DMS 273 (cell line): ENCODE data around the gene LCE6A.

ENCODE experiments used
- DNase-seq: peaks from one replicate; lab custom pipeline; 2025; ENCODE audit not compliant: unreplicated experiment; lab: John Stamatoyannopoulos, UW

Gene LCE6A

GRCh38 chr1:152842556-152842955 is at the start of gene LCE6A:
Gene LCE6A, plus strand, starts transcription at chr1:152842856. Its CDS starts 665 bp downstream, at chr1:152843521.
- no peak for DNase-seq

- no peak for DNase-seq
Measured at GRCh38 chr1:152795686-152796085, 47.0 kb upstream of the LCE6A start.

GRCh38 chr1:152796421-152796820 is 46.2 kb upstream of the LCE6A start, which contains the start of gene LCE1D:
Gene LCE1D, plus strand, starts transcription at chr1:152796721. Its CDS starts 1,074 bp downstream, at chr1:152797795.
- DNase-seq, result no peak

GRCh38 chr1:152801333-152801732 is 41.3 kb upstream of the LCE6A start:
- DNase-seq, result no peak

GRCh38 chr1:152806576-152806975 is 36.1 kb upstream of the LCE6A start, which contains the start of gene LCE1C:
Gene LCE1C, minus strand, starts transcription at chr1:152806651. Its CDS starts 1,173 bp downstream, at chr1:152805478.
- DNase-seq, result no peak

- DNase-seq, result no peak
Measured at GRCh38 chr1:152811050-152811449, 31.6 kb upstream of the LCE6A start.

- no peak for DNase-seq
Measured at GRCh38 chr1:152811671-152812070, 31.0 kb upstream of the LCE6A start, which contains the start of gene LCE1B. Gene LCE1B, plus strand, starts transcription at chr1:152811971. Its CDS starts 476 bp downstream, at chr1:152812447.

GRCh38 chr1:152817309-152817708 is 25.3 kb upstream of the LCE6A start:
- DNase-seq, result no peak

- DNase-seq, result no peak
Measured at GRCh38 chr1:152823294-152823693, 19.4 kb upstream of the LCE6A start.

GRCh38 chr1:152824964-152825363 is 17.7 kb upstream of the LCE6A start:
- DNase-seq, result no peak

GRCh38 chr1:152827173-152827572 is 15.5 kb upstream of the LCE6A start, which contains the start of gene LCE1A:
Gene LCE1A, plus strand, starts transcription at chr1:152827473. Its CDS starts 0 bp downstream, at chr1:152827473.
- DNase-seq, result no peak

- DNase-seq, result no peak
Measured at GRCh38 chr1:152836870-152837269, 5.8 kb upstream of the LCE6A start.

- DNase-seq, result no peak
Measured at GRCh38 chr1:152855661-152856060, 13.0 kb downstream of the LCE6A start.

GRCh38 chr1:152858062-152858461 is 15.4 kb downstream of the LCE6A start:
- DNase-seq, result no peak

GRCh38 chr1:152859696-152860095 is 17.0 kb downstream of the LCE6A start, which contains the start of gene LCE7A:
Gene LCE7A, plus strand, starts transcription at chr1:152859996. Its CDS starts 702 bp downstream, at chr1:152860698.
- no peak for DNase-seq

- DNase-seq, result no peak
Measured at GRCh38 chr1:152860129-152860528, 17.5 kb downstream of the LCE6A start.

GRCh38 chr1:152861374-152861773 is 18.7 kb downstream of the LCE6A start:
- no peak for DNase-seq

GRCh38 chr1:152864443-152864842 is 21.8 kb downstream of the LCE6A start:
- DNase-seq, result no peak

GRCh38 chr1:152866321-152866720 is 23.7 kb downstream of the LCE6A start:
- no peak for DNase-seq

GRCh38 chr1:152869808-152870419 is 27.3 kb downstream of the LCE6A start:
- peak; percentile 83 for DNase-seq

- DNase-seq, result peak; percentile 22
Measured at GRCh38 chr1:152870831-152871730, 28.4 kb downstream of the LCE6A start.

GRCh38 chr1:152871731-152872126 is 29.1 kb downstream of the LCE6A start:
- no peak for DNase-seq
